ENCODE measurements around the gene TMCC2.

- no peak for TF ChIP-seq CTCF (IDR thresholded peaks at IDR 0.05 in 8 of 11, conservative IDR thresholded peaks at IDR 0.05 in 3 of 11)
- TF ChIP-seq POLR2A (IDR thresholded peaks at IDR 0.05) = no peak
Measured at GRCh38 chr1:205294175-205294917, 66.6 kb downstream of the TMCC2 start.

Data from spleen (tissue), 7 donors.